Activated CD4-positive, alpha-beta T cell treated with anti-CD3 and anti-CD28 coated beads, Interleukin-2, amount 10 ng/mL, durations not matched to agents 24 days and 14 days (primary cell): ENCODE results near the gene TBCA. TPM values are rescaled to one million over a fixed set of nuclear protein-coding genes. Genes with fewer than 3 reads are reported as not detected.

Experiments
- DNase-seq: peaks from one replicate; pipeline ENCODE4 v3.0.0; 2022
- H3K27ac Mint-ChIP-seq: one replicate; pipeline ENCODE4 v1.8.0; 2022; ENCODE audit warnings: mild to moderate bottlenecking, mixed read lengths
- H3K27me3 Mint-ChIP-seq: one replicate; pipeline ENCODE4 v1.8.0; 2022; ENCODE audit warnings: mixed read lengths
- H3K36me3 Mint-ChIP-seq: one replicate; pipeline ENCODE4 v1.8.0; 2022; ENCODE audit warnings: low read depth, mild to moderate bottlenecking, mixed read lengths
- H3K4me1 Mint-ChIP-seq: one replicate; pipeline ENCODE4 v1.8.0; 2021; ENCODE audit warnings: mixed read lengths
- H3K4me3 Mint-ChIP-seq: one replicate; pipeline ENCODE4 v1.8.0; 2022; ENCODE audit warnings: mild to moderate bottlenecking, moderate library complexity, mixed read lengths
- H3K9me3 Mint-ChIP-seq: one replicate; pipeline ENCODE4 v1.8.0; 2021; ENCODE audit warnings: mixed read lengths
- intact Hi-C: fragments of 100-400 bp; cut with micrococcal nuclease; formaldehyde crosslinking; loops from one replicate; pipeline ENCODE4 v1.15.1; 2023
- total RNA-seq: library from RNA; stranded (reverse); gene quantifications from 2 replicates; pipeline ENCODE4 v1.2.3, GENCODE V29; 2022

The TBCA gene
- 199 and 207 TPM in 2 replicates for total RNA-seq

GRCh38 chr5:77775790-77776553 lies at the start of gene TBCA:
TBCA (minus strand) TSS chr5:77776339; CDS start chr5:77776257, 82 bp downstream.
- Mint-ChIP-seq H3K4me1 (peaks cover 41% of the 10 kb centered on the region), H3K9me3 (no peaks in the 10 kb centered on the region), H3K4me3 (peak within 1 kb of the TSS; percentile 96), H3K27me3 (no peaks in the 10 kb centered on the region), H3K27ac (peak within 1 kb of the TSS; percentile 98), H3K36me3 (peaks cover 31% of the 10 kb centered on the region)
- intact Hi-C loops = loop anchor here (1.0 to 10.0 kb wide), 7 partner anchors 25 to 1209 kb away; partner anchors contain the start of genes AGGF1, AP3B1, ARSB and SCAMP1
- DNase-seq = peak; percentile 98

GRCh38 chr5:77824981-77825380 lies 48.8 kb upstream of the TBCA start:
- Mint-ChIP-seq H3K9me3 (no peaks in the 10 kb centered on the region), H3K36me3 (no peaks in the 10 kb centered on the region), H3K27ac (no peak overlapping the region), H3K4me1 (no peaks in the 10 kb centered on the region), H3K4me3 (no peak overlapping the region), H3K27me3 (peaks cover 19% of the 10 kb centered on the region)
- DNase-seq = no peak
- intact Hi-C loops = no loop called here

DNA sequence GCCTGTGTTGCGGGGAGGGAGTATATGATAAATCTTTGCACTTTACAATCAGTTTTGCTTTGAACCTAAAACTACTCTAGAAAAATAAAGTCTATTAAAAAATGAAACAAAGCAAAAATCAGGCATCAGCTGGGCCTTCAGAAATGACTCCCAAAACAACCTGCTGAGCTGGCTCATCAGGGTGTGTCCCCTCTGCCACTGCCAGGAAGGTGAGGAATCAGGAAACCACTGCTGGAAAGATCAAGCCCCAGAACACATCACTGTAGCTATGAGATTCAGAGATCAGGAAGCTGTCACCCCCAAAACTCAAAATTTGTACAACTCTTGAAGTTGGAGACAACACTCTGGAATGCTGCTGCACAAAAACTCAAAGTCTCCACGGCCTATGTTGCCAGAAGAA lies 40.5 kb upstream of the TBCA start:
- Mint-ChIP-seq H3K36me3 (no peaks in the 10 kb centered on the region), H3K4me3 (no peak overlapping the region), H3K4me1 (no peaks in the 10 kb centered on the region), H3K9me3 (no peaks in the 10 kb centered on the region), H3K27ac (no peak overlapping the region), H3K27me3 (peaks cover 3% of the 10 kb centered on the region)
- intact Hi-C loops = no loop called here
- peak; percentile 15 for DNase-seq

- intact Hi-C loops = no loop called here
- peaks cover 4% of the 10 kb centered on the region for H3K9me3 Mint-ChIP-seq
- no peaks in the 10 kb centered on the region for H3K36me3 Mint-ChIP-seq
- H3K4me3 Mint-ChIP-seq = no peak overlapping the region
- DNase-seq = no peak
- no peak overlapping the region for H3K27ac Mint-ChIP-seq
- H3K27me3 Mint-ChIP-seq = peaks cover 3% of the 10 kb centered on the region
- no peaks in the 10 kb centered on the region for H3K4me1 Mint-ChIP-seq
Observed at GRCh38 chr5:77812926-77813589, 36.9 kb upstream of the TBCA start.

DNA sequence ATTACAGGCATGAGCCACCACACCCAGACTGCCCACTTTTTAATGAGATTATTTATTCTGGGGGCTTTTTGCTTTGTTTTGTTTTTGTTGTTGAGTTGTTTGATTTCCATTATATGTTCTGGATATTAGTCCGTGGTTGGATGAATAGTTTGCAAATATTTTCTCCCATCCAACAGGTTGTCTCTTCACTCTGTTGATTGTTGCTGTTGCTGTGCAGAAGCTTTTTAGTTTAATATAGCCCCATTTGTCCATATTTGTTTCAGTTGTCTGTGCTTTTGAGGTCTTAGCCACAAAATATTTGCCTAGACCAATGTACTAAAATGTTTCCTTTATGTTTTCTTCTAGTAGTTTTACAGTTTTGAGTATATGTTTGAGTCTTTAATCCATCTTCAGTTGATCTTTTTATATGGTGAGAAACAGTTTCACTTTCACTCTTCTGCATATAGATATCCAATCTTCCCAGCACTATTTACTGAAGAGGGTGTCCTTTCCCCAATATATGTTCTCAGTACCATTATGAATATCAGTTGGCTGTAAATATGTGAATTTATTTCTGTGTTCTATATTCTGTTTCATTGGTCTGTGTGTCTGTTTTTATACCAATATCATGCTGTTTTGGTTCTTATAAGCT lies 30.2 kb upstream of the TBCA start:
- intact Hi-C loops = no loop called here
- peak overlapping the region; percentile 62 for H3K4me3 Mint-ChIP-seq
- DNase-seq = no peak
- H3K36me3 Mint-ChIP-seq = no peaks in the 10 kb centered on the region
- H3K9me3 Mint-ChIP-seq = peaks cover 10% of the 10 kb centered on the region
- H3K27me3 Mint-ChIP-seq = peaks cover 2% of the 10 kb centered on the region
- H3K4me1 Mint-ChIP-seq = peaks cover 6% of the 10 kb centered on the region
- no peak overlapping the region for H3K27ac Mint-ChIP-seq

- no peak overlapping the region for H3K4me3 Mint-ChIP-seq
- DNase-seq = no peak
- intact Hi-C loops = no loop called here
- peaks cover 9% of the 10 kb centered on the region for H3K9me3 Mint-ChIP-seq
- no peak overlapping the region for H3K27ac Mint-ChIP-seq
- H3K36me3 Mint-ChIP-seq = no peaks in the 10 kb centered on the region
- H3K27me3 Mint-ChIP-seq = peaks cover 42% of the 10 kb centered on the region
- H3K4me1 Mint-ChIP-seq = no peaks in the 10 kb centered on the region
Observed at GRCh38 chr5:77798456-77798855, 22.3 kb upstream of the TBCA start.

GRCh38 chr5:77797136-77797535 lies 21.0 kb upstream of the TBCA start:
- Mint-ChIP-seq H3K27me3 (peaks cover 49% of the 10 kb centered on the region), H3K27ac (no peak overlapping the region), H3K4me3 (no peak overlapping the region), H3K9me3 (peaks cover 9% of the 10 kb centered on the region), H3K4me1 (no peaks in the 10 kb centered on the region), H3K36me3 (no peaks in the 10 kb centered on the region)
- no peak for DNase-seq
- intact Hi-C loops = no loop called here

DNA sequence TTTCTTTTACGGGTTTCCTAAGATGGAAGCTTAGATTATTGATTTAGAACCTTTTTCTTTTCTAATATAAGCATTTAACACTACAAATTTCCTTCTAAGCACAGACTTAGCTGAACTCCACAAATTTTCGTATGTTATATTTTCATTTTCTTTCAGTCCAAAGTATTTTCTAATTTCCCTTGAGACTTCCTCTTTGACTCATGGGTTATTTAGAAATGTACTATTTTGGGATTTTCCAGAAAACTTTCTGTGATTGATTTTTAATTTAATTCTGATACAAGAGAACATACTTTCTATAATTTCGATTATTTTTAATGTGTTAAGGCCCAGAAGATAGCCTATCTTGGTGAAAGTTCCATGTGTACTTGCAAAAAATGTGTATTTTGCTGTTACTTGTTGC lies 19.7 kb upstream of the TBCA start:
- H3K4me1 Mint-ChIP-seq = no peaks in the 10 kb centered on the region
- H3K4me3 Mint-ChIP-seq = no peak overlapping the region
- no peak for DNase-seq
- H3K9me3 Mint-ChIP-seq = peaks cover 9% of the 10 kb centered on the region
- no peak overlapping the region for H3K27ac Mint-ChIP-seq
- H3K36me3 Mint-ChIP-seq = no peaks in the 10 kb centered on the region
- peaks cover 56% of the 10 kb centered on the region for H3K27me3 Mint-ChIP-seq
- intact Hi-C loops = no loop called here

DNA sequence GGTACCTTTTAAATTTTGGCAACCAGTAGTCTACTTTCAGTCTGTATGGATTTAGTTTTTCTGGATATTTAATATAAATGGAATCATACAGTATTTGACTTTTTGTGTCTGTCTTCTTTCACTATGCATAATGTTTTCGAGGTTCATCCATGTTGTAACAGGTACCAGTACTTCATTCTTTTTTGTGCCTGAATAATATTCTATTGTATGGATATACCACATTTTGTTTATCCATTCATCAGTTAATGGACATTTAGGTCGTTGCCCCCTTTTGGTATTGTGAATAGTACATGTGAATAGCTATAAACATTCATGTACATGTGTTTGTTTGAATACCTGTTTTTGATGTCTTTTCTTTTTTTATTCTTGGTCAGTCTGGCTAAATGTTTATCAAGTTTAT lies 19.1 kb upstream of the TBCA start:
- no peaks in the 10 kb centered on the region for H3K4me1 Mint-ChIP-seq
- peaks cover 9% of the 10 kb centered on the region for H3K9me3 Mint-ChIP-seq
- no peak overlapping the region for H3K27ac Mint-ChIP-seq
- H3K4me3 Mint-ChIP-seq = no peak overlapping the region
- intact Hi-C loops = no loop called here
- peaks cover 54% of the 10 kb centered on the region for H3K27me3 Mint-ChIP-seq
- H3K36me3 Mint-ChIP-seq = no peaks in the 10 kb centered on the region
- no peak for DNase-seq

DNA sequence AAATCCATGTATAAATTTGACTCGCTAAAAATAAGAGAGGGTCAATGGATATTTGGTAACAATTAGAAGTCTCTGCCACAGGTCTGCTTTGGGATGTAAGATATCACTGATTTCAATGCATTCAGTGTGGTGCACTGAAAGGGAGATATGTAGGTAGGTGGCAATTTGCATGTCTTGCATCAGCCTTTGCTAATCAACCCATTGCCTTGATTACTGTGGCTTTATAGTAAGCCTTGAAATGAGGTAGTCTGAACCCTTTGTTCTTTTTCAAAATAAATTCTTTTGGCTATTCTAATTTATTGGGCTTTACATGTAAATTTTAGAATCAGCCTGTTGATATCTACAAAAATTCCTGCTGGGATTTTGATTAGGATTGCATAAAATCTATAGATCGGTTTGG lies 15.8 kb upstream of the TBCA start:
- Mint-ChIP-seq H3K4me3 (no peak overlapping the region), H3K27ac (no peak overlapping the region), H3K9me3 (peaks cover 6% of the 10 kb centered on the region), H3K4me1 (no peaks in the 10 kb centered on the region), H3K27me3 (peaks cover 32% of the 10 kb centered on the region), H3K36me3 (no peaks in the 10 kb centered on the region)
- no peak for DNase-seq
- intact Hi-C loops = no loop called here

- Mint-ChIP-seq H3K27ac (no peak overlapping the region), H3K9me3 (peaks cover 6% of the 10 kb centered on the region), H3K4me1 (no peaks in the 10 kb centered on the region), H3K36me3 (no peaks in the 10 kb centered on the region), H3K27me3 (peaks cover 27% of the 10 kb centered on the region), H3K4me3 (no peak overlapping the region)
- no peak for DNase-seq
- intact Hi-C loops = no loop called here
Observed at GRCh38 chr5:77791356-77791755, 15.2 kb upstream of the TBCA start.

- Mint-ChIP-seq H3K4me1 (no peaks in the 10 kb centered on the region), H3K36me3 (no peaks in the 10 kb centered on the region), H3K9me3 (peaks cover 3% of the 10 kb centered on the region), H3K27ac (no peak overlapping the region), H3K4me3 (no peak overlapping the region), H3K27me3 (peaks cover 2% of the 10 kb centered on the region)
- DNase-seq = no peak
- intact Hi-C loops = no loop called here
Observed at GRCh38 chr5:77785229-77785628, 9.1 kb upstream of the TBCA start.

DNA sequence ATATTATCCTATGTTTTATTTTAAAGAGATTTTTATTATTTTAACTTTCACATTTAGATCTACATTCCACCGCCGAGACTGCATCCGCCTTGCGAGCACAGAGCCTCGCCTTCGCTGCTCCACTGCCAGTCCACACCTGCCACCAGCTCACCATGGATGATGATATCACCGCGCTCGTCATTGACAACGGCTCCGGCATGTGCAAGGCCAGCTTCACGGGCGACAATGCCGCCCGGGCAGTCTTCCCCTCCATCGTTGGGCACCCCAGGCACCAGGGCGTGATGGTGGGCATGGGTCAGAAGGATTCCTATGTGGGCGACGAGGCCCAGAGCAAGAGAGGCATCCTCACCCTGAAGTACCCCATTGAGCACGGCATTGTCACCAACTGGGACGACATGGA lies 8.6 kb upstream of the TBCA start:
- Mint-ChIP-seq H3K9me3 (peaks cover 3% of the 10 kb centered on the region), H3K4me1 (no peaks in the 10 kb centered on the region), H3K36me3 (no peaks in the 10 kb centered on the region), H3K27me3 (no peaks in the 10 kb centered on the region), H3K27ac (no peak overlapping the region), H3K4me3 (no peak overlapping the region)
- intact Hi-C loops = no loop called here
- no peak for DNase-seq

DNA sequence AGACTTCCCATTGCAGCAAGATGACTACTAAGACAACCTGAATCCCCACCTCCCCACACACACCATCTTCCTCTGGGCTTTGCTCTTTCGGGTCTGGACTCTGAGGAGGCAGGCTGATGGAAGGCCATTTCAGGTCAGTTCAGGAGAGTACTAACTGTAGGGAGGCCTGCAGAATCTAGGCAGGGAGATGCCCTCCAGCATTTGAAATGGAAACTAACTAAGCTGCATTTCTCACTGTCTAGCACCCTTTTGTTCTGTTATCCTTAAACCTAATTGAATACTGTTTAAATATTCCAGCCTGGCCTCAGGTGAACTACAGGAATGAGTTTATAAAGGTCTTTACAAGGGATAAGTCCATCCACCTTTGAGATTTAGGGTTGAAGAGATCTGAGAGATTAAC lies 4.9 kb upstream of the TBCA start:
- intact Hi-C loops = no loop called here
- peaks cover 3% of the 10 kb centered on the region for H3K9me3 Mint-ChIP-seq
- H3K27ac Mint-ChIP-seq = no peak overlapping the region
- peaks cover 13% of the 10 kb centered on the region for H3K4me1 Mint-ChIP-seq
- no peaks in the 10 kb centered on the region for H3K27me3 Mint-ChIP-seq
- H3K4me3 Mint-ChIP-seq = no peak overlapping the region
- H3K36me3 Mint-ChIP-seq = no peaks in the 10 kb centered on the region
- no peak for DNase-seq
